ENCODE data around the gene RXFP3.
A peak's percentile ranks its signal among the peaks of the same experiment; 100 is the strongest.
"Not testable (repeated sequence)": the region's sequence is repeated elsewhere in the genome, so short reads cannot be mapped to it uniquely, and the experiment has no call there.

RXFP3 gene

DNA sequence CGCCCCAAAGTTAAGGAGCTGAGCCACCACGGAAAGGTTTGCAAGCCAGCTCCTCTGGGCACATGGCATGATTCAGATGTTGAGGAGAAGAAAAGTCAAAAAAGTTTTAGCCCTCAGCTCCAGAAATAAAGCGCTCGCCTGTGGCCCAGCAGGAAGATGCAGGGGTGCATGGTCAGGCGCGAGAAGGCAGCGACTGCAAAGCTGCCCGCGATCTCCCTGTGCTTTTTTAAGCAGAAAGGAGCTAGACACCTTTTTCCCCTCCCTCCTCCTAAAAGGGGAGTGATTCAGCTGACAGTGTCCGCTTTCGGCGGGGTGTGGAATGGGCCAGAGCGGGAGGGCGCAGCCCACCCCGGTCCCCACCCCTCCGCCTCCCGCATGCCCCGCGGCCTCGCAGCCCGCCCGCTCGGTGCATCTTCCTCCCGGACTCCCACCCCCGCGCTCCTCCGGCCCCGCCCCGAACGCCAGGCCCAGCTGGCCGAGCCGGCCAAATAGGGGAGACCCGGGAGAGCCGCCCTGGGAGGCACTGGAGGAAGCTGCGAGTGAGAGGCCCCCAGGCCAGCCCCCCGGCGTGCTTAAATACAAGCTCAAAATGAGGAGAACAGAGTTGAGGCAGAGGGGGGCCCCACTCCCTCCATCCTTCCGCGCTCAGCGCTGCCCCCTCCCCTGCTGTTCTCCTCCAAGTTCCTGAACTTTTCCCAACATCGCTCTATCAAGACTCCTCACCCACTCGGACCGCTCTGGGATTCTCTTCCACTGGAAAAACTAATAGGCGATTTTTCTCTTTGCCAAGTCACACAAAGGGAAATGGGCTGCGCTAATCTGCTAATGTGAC lies 44.2 kb upstream of the RXFP3 start, which contains the start of gene ADAMTS12:
Gene ADAMTS12 (minus strand): TSS at position 203 of the 832 bp plus-strand sequence. CDS start 134 bp downstream, at position 69.
- TF ChIP-seq, protein P1, sequence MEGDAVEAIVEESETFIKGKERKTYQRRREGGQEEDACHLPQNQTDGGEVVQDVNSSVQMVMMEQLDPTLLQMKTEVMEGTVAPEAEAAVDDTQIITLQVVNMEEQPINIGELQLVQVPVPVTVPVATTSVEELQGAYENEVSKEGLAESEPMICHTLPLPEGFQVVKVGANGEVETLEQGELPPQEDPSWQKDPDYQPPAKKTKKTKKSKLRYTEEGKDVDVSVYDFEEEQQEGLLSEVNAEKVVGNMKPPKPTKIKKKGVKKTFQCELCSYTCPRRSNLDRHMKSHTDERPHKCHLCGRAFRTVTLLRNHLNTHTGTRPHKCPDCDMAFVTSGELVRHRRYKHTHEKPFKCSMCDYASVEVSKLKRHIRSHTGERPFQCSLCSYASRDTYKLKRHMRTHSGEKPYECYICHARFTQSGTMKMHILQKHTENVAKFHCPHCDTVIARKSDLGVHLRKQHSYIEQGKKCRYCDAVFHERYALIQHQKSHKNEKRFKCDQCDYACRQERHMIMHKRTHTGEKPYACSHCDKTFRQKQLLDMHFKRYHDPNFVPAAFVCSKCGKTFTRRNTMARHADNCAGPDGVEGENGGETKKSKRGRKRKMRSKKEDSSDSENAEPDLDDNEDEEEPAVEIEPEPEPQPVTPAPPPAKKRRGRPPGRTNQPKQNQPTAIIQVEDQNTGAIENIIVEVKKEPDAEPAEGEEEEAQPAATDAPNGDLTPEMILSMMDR (conservative IDR thresholded peaks at IDR 0.05; ENCODE audit: control insufficient read depth, insufficient read depth, low read depth, low read length) = no peak
- DNase-seq (ENCODE audit: low read depth) = peak; percentile 76
- H3K4me3 ChIP-seq (ENCODE audit: control insufficient read depth, low read depth, low read length) = peak within 1 kb of the TSS; percentile 78

DNA sequence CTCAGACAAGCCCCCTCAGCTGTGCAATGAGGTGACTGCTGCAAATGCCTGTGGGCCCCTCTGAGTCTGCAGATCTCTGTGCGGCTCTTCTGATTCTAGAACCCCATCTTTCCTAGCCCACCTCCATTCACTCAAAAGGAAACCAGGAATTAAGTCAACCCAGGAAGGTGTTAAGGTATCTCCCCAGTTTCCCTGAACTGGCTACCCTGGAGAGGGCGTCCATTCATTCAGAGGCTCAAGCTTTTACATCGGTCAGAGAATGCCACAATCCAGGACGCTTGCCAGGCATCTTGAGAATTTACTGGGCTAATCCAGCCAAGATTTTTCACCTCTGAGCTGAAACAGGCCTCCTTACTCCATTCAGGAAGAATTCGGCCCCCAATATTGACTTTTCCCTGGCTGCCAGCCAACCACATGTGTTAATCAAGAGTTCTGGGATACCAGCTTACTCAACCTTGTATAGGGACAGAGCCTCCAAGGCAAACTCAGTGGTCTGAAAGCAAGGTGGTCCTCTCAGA lies 43.5 kb upstream of the RXFP3 start:
- TF ChIP-seq, protein P1 (conservative IDR thresholded peaks at IDR 0.05; ENCODE audit: control insufficient read depth, insufficient read depth, low read depth, low read length) = no peak
- peak overlapping the region; percentile 40 for H3K4me3 ChIP-seq (ENCODE audit: control insufficient read depth, low read depth, low read length)
- DNase-seq (ENCODE audit: low read depth) = peak; percentile 97

DNA sequence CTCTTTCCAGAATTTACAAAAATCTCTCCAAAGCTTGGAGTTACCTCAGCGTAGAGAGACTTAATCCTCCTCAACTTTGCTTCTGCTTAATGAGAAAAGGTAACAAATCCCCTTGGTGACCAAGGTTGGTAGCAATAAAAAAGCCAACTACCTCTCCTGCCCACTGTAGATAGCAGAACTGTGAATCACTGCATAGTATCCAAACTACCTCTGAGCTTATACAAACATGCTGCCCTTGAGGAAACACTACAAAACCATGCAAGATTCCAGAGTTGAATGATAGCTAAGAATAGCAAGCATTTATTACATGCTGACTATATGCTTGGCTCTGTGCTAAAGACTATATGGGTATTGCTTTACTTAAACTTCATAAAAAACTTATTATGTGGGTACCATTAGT lies 41.6 kb upstream of the RXFP3 start:
- TF ChIP-seq, protein P1 (conservative IDR thresholded peaks at IDR 0.05; ENCODE audit: control insufficient read depth, insufficient read depth, low read depth, low read length) = no peak
- H3K4me3 ChIP-seq (ENCODE audit: control insufficient read depth, low read depth, low read length) = no peak overlapping the region
- DNase-seq (ENCODE audit: low read depth) = no peak

DNA sequence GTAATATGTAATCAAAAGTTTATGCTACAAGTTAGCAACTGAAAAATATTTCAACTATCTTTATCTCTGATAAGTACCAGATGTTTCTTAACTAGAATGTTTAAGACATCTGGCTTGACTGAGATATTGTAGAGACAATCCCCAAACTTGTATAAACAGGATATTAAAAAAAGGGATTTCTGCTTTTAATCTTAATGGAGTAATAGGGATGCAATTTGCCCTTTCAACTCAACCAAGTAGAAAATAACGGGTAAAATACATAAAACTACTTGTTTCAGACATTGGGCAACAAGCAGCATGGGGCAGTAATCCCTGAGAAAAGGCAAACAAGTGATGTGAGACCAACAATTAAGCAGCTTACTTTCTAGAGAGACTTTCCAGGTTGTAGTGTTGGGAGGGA lies 35.0 kb upstream of the RXFP3 start:
- DNase-seq (ENCODE audit: low read depth) = peak; percentile 35
- TF ChIP-seq, protein P1 (conservative IDR thresholded peaks at IDR 0.05; ENCODE audit: control insufficient read depth, insufficient read depth, low read depth, low read length) = no peak
- no peak overlapping the region for H3K4me3 ChIP-seq (ENCODE audit: control insufficient read depth, low read depth, low read length)

DNA sequence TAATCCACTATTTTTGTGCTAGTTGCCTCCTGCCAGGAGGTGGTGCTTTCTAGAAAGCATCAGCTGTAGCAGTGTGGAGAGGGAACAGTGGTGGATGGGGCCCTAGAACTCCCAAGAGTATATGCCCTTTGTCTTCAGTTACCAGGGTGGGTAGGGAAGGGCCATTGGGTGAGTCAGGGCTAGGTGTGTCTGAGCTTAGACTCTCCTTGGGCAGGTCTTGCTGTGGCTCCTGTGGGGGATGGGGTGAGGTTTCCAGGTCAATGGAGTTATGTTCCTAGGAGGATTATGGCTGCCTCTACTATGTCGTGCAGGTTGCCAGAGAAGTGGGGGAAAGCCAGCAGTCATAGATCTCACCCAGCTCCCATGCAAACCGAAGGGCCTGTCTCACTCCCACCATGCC lies 33.1 kb upstream of the RXFP3 start:
- TF ChIP-seq, protein P1 (conservative IDR thresholded peaks at IDR 0.05; ENCODE audit: control insufficient read depth, insufficient read depth, low read depth, low read length) = no peak
- no peak overlapping the region for H3K4me3 ChIP-seq (ENCODE audit: control insufficient read depth, low read depth, low read length)
- no peak for DNase-seq (ENCODE audit: low read depth)

DNA sequence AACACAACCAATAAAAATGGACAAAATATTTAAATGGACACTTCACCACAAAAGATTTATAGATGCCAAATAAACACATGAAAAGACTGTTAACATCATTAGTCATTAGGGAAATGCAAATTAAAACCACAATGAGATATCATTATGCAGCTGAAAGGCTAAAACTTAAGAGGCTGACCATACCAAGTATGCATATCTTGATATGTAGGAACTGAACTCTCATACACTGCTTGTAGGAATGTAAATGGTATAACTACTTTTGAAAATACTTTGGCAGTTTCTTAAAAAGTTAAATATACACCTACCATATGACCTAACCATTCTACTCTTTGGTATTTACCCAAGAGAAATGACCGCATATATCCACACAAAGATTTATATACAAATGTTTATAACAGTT lies 30.8 kb upstream of the RXFP3 start:
- H3K4me3 ChIP-seq (ENCODE audit: control insufficient read depth, low read depth, low read length) = no peak overlapping the region
- TF ChIP-seq, protein P1 (conservative IDR thresholded peaks at IDR 0.05; ENCODE audit: control insufficient read depth, insufficient read depth, low read depth, low read length) = no peak
- DNase-seq (ENCODE audit: low read depth) = no peak

DNA sequence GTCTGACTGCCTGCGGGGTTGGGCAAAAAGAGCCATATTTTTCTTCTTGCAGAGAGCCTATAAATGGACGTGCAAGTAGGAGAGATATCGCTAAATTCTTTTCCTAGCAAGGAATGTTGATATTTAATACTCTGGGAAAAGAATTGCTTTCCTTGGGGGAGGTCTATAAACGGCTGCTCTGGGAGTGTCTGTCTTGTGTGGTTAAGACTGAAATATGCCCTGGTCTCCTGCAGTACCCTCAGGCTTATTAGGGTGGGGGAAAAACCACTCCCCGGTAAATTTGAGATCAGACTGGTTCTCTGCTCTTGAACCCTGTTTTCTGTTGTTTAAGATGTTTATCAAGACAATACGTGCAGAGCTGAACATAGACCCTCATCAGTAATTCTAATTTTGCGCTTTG lies 29.9 kb upstream of the RXFP3 start:
- H3K4me3 ChIP-seq (ENCODE audit: control insufficient read depth, low read depth, low read length); DNase-seq (ENCODE audit: low read depth): not testable (repeated sequence)

DNA sequence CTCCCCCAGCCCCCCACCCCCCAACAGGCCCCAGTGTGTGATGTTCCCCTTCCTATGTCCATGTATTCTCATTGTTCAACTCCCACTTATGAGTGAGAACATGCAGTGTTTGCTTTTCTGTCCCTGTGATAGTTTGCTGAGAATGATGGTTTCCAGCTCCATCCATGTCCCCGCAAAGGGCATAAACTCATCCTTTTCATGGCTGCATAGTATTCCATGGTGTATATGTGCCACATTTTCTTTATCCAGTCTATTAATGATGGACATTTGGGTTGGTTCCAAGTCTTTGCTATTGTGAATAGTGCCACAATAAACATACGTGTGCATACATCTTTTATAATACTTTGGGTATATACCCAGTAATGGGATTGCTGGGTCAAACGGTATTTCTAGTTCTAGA lies 21.3 kb upstream of the RXFP3 start:
- DNase-seq (ENCODE audit: low read depth); H3K4me3 ChIP-seq (ENCODE audit: control insufficient read depth, low read depth, low read length): not testable (repeated sequence)

Data from fibroblast of mammary gland (primary cell).